LNCAP (cell line): ENCODE data around the gene TOMM6.

ENCODE experiments used
- TF ChIP-seq, protein P1 (sequence below): fragments of 450-650 bp; IDR thresholded peaks from 2 replicates; pipeline ENCODE4 v1.5.1; 2017; ENCODE audit warnings: mild to moderate bottlenecking

TOMM6 gene

GRCh38 chr6:41824571-41825569 is 37.4 kb downstream of the TOMM6 start:
- TF ChIP-seq, protein P1, sequence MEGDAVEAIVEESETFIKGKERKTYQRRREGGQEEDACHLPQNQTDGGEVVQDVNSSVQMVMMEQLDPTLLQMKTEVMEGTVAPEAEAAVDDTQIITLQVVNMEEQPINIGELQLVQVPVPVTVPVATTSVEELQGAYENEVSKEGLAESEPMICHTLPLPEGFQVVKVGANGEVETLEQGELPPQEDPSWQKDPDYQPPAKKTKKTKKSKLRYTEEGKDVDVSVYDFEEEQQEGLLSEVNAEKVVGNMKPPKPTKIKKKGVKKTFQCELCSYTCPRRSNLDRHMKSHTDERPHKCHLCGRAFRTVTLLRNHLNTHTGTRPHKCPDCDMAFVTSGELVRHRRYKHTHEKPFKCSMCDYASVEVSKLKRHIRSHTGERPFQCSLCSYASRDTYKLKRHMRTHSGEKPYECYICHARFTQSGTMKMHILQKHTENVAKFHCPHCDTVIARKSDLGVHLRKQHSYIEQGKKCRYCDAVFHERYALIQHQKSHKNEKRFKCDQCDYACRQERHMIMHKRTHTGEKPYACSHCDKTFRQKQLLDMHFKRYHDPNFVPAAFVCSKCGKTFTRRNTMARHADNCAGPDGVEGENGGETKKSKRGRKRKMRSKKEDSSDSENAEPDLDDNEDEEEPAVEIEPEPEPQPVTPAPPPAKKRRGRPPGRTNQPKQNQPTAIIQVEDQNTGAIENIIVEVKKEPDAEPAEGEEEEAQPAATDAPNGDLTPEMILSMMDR: no peak

DNA sequence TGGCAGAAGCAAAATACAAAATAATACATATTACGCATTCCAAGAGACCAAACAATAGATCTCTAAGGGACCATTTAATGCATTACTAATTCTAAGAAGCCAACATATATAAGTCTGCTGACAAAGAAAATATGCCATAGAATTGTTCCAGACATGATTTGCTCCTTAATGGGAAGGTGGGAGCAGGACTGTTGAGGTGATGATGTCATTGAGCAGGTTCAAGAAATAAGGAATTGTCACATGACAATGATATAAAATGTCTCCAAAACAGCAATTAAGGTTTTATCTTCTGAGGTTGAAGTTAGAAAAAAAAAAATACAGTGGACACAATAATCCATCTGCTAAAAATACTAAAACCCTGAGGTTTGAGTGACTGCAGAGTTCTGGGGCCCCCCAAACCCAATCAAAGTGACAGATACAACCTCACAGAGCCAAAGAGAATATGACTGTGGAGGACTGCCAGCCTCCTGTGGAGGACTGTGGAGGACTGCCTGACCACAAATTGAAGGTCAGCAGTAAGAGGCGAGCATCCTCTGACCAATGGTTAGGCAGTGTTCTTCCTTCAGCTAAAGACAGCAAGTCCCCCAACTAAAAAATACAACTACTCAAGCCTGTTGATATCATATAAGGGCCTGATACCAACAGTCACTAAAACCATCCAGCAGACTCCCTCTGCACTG is 39.0 kb downstream of the TOMM6 start:
- TF ChIP-seq, protein P1: no peak

DNA sequence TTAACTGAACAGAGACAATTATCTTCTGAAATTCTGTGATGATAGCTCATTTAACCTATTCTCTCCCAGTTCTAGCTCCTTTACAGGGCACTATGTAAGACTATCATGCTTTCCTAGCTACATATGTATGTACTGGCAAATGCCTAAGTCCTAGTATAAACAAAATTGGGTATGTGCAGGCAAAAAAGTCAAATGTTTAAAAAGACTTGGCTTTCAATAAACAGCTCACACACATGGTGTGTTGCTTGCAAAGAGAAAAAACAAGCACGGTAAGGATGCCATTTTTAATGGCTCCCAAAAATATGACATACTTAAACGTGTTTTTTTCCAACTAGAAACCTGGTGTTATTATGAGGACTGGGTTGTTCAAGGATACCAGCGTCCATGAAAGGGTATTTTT is 44.8 kb downstream of the TOMM6 start:
- TF ChIP-seq, protein P1: no peak

- TF ChIP-seq, protein P1: no peak
These were observed 48.6 kb downstream of the TOMM6 start for GRCh38 chr6:41836022-41836659.

DNA sequence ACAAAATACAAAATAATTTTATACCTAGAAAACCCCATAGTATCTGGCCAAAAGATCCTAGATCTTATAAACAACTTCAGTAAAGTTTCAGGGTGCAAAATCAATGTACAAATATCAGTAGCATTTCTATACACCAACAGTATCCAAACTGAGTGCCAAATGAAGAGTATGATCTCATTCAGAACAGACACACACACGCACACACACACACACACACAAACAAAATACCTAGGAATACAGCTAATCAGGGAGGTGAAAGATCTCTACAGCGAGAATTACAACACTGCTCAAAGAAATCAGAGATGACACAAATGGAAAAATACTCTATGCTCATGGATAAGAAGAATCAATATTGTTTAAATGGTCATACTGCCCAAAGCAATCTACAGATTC is 49.2 kb downstream of the TOMM6 start:
- TF ChIP-seq, protein P1: no peak
